SK-N-MC (cell line): ENCODE measurements around the gene PHOSPHO1.

Experiments
- EZH2 ChIP-seq: fragments of 200-600 bp; sonication (generic); IDR thresholded peaks from one replicate; pipeline ENCODE4 v1.6.1; 2017; ENCODE audit warnings: antibody characterized with exemption
- FOXP2 ChIP-seq: optimal IDR thresholded peaks from 2 replicates; pipeline ENCODE3; 2011; ENCODE audit warnings: mild to moderate bottlenecking, moderate library complexity; ENCODE audit not compliant: insufficient read depth; ENCODE audit errors: extremely low read length, control extremely low read depth
- POLR2AphosphoS5 ChIP-seq: IDR thresholded peaks from 2 replicates; pipeline ENCODE4 v1.6.1; 2012; ENCODE audit warnings: mild to moderate bottlenecking, low read depth, low read length, borderline replicate concordance

- TF ChIP-seq EZH2 (no peak), POLR2AphosphoS5 (no peak), FOXP2 (no peak)
Observed at GRCh38 chr17:49217651-49218413, 12.8 kb downstream of the PHOSPHO1 start.
